Cardiac fibroblast (primary cell): ENCODE measurements around the gene ZNF444.
"Not testable (repeated sequence)": the region's sequence is repeated elsewhere in the genome, so short reads cannot be mapped to it uniquely, and the experiment has no call there.

Experiments
- DNase-seq, 2 donors: peaks; one replicate each; pipeline versions ENCODE4 v3.0.0 to v3.0.0-alpha.2; 2010; ENCODE audit warnings: low read depth in 2 of 2
- H3K4me3 ChIP-seq, 2 donors: replicated peaks in 1 of 2; 1 replicate in 1 of 2; 2 replicates in 1 of 2; pipeline ENCODE4 v1.5.1; 2011; ENCODE audit warnings: low read depth in 2 of 2, low read length in 2 of 2, mild to moderate bottlenecking in 2 of 2, moderate library complexity in 1 of 2
- CTCF ChIP-seq: IDR thresholded peaks from one replicate; pipeline ENCODE4 v1.5.1; 2011; ENCODE audit warnings: low read depth, mild to moderate bottlenecking, low read length, inconsistent platforms

ZNF444 gene

GRCh38 chr19:56097776-56098175 lies 43.3 kb upstream of the ZNF444 start:
- H3K4me3 ChIP-seq, result no peak overlapping the region
- no peak for DNase-seq
- TF ChIP-seq CTCF, result no peak

- H3K4me3 ChIP-seq, DNase-seq: not testable (repeated sequence)
Measured at GRCh38 chr19:56098237-56098636, 42.9 kb upstream of the ZNF444 start.

- TF ChIP-seq CTCF, result no peak
- DNase-seq, result no peak
- H3K4me3 ChIP-seq, result no peak overlapping the region
Measured at GRCh38 chr19:56098731-56099568, 42.1 kb upstream of the ZNF444 start.

GRCh38 chr19:56099638-56100539 lies 41.2 kb upstream of the ZNF444 start:
- TF ChIP-seq CTCF, result no peak
- no peak for DNase-seq
- H3K4me3 ChIP-seq, result no peak overlapping the region

- DNase-seq, result no peak
- no peak overlapping the region for H3K4me3 ChIP-seq
- no peak for TF ChIP-seq CTCF
Measured at GRCh38 chr19:56101095-56101494, 40.0 kb upstream of the ZNF444 start.

GRCh38 chr19:56101746-56102535 lies 39.1 kb upstream of the ZNF444 start:
- no peak for TF ChIP-seq CTCF
- no peak for DNase-seq
- H3K4me3 ChIP-seq, result no peak overlapping the region
